ENCODE measurements around the gene GRM2.

The GRM2 gene

DNA sequence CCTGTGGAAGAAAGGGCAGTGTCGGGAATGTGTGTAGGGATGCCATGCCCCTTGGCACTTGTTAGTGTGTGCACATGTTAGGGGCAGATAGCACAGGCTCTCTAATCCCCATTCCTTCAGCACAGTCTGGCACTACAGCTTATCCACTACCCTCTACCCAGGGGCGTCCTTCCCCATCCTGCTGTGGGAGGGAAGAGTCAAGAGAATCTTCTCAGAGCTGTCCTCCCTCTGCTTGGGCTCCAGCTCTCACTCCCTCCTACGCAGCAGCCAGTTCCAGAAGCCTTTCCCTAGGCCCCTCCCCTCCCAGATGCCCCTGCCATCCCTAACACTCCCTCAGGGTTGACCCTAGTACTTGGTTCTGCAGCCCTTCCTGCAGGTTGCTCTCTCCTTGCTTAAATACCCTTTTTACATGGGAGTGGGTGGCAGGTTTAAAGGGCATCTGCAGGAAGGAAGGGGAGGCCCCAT, 815 bp upstream of the GRM2 start:
- no peak for DNase-seq

DNA sequence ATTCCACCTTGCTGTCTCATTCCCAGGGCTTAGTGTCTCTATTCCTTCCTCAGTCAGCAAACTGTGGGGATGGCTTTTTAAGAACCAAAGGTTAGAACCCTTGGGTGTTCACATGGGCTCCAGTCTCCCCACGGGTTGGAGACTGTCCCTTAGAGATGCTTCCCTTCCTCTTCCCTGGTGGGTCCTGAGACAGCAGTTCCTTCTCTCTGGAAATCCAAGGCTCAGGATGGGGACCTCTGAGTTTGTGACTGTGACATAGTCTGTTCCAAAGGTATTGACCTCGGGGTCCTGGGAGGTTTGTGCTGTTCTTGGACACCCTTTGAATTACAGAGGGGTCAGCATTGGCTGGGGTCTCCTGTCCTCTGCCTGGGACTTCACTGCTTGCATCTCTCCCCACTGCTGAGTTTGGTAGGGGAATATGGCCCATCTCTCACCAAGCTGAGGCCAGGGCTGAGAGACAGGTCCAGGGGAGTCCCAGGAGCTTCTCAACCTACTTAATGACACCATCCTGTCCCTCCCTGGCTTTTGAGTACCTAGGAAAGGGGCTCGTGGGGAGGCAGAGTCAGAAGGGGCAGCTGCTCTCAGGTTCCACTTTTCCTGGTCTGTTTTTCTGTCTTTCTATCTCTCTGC, 1.5 kb downstream of the GRM2 start:
- DNase-seq: no peak

DNA sequence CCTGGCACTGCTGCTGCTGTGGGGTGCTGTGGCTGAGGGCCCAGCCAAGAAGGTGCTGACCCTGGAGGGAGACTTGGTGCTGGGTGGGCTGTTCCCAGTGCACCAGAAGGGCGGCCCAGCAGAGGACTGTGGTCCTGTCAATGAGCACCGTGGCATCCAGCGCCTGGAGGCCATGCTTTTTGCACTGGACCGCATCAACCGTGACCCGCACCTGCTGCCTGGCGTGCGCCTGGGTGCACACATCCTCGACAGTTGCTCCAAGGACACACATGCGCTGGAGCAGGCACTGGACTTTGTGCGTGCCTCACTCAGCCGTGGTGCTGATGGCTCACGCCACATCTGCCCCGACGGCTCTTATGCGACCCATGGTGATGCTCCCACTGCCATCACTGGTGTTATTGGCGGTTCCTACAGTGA, 2.1 kb downstream of the GRM2 start:
- DNase-seq: no peak

DNA sequence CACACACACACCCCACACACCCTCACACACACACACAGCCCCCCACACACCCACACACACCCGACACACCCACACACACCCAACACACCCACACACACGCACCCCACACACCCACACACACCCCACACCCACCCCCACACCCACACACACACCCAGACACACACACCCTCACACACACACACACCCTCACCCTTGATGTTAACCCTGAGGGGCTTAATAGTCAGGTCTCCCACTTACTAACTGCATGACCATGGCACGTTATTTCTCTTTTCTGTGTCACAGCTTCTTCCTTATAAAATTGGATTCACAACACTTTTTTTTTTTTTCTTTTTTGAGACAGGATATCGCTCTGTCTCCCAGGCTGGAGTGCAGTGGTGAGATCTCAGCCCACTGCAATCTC, 2.8 kb downstream of the GRM2 start:
- no peak for DNase-seq

DNA sequence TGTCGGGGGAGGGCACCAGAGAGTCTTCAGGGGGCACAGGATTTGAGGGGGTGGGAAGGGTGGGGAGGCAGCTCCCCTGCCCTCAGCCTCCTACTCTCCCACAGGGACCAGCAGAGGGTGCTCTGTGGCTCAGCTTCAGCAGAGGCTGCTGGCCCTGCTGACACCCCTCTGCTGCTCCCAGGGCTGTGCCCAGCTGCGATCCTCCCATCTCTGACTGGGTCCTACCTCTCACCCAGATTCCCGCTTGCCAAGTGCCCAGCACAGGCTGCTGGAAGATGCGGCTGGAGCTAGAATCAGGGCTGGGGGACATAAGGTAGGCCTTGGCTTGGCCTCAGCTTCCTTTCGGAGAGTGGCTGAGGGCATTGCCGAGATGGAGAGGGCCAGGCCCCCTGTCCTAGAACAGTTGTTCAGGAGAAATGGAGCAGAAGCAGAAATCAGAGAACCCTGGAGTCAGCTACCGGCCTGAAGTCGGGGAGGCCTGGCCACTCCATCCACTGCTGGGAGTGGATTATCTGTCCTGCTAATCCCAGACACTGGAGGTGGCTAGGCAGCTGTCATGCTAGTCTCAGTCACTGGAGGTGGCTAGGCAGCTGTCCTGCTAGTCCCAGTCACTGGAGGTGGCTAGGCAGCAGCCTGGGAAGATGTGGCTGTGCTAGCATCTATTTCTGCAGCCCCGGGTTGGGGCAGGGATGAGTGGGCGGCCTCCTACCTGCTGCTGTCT, 3.9 kb downstream of the GRM2 start:
- DNase-seq: no peak

DNA sequence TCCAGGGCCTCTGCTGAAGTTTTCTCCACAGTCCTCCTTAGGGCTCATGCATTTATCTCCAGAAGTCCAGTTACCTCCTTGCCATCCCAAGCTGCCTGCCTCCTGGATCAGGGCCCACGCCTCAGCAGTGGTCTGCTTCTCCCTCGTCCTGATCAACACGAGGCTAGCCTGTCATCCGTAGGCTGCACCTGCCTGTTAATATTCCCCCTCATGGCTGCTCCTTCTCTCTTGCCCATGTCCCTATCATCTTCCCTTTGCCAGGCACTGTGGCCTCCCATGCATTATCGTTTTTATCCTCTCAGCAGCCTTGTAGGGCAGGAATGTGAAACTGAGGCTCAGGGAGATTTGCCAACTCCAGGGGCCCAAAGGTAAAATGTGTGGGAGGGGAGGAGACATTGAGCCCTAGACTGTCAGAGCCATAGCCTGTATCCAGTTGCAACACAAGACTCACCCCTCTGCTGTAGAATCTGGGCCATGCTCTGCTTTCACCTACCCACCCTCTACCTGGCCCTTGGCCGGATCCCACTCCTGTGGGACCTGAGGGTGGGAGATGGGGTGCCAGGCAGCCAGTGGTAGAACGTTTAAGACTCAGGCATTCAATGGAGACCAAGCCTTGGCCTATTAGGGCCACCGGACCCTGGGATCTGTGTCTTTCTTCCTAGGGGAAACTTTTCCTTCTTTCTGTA, 4.6 kb downstream of the GRM2 start:
- DNase-seq: no peak

DNA sequence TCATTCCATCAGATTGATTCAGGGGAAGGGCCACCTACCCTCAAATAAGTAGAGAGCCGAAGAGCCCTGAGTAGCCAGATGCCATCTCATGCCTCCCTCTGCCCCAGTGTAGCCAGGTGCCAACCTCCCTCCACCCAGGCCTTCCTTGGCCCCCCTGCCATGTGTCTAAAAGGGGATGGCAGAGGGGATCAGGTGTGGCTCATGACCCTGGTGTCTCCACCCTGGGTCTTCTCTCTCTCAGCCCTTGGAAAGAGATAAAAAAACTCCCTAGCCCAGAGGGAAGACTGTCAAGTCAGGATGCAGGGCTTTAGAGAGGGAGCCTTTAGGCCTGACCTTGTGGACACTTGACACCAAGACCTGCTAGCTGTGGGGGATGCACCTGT, 5.2 kb downstream of the GRM2 start:
- DNase-seq: no peak

DNA sequence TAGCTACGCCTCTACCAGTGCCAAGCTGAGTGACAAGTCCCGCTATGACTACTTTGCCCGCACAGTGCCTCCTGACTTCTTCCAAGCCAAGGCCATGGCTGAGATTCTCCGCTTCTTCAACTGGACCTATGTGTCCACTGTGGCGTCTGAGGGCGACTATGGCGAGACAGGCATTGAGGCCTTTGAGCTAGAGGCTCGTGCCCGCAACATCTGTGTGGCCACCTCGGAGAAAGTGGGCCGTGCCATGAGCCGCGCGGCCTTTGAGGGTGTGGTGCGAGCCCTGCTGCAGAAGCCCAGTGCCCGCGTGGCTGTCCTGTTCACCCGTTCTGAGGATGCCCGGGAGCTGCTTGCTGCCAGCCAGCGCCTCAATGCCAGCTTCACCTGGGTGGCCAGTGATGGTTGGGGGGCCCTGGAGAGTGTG, 5.7 kb downstream of the GRM2 start:
- DNase-seq: no peak

DNA sequence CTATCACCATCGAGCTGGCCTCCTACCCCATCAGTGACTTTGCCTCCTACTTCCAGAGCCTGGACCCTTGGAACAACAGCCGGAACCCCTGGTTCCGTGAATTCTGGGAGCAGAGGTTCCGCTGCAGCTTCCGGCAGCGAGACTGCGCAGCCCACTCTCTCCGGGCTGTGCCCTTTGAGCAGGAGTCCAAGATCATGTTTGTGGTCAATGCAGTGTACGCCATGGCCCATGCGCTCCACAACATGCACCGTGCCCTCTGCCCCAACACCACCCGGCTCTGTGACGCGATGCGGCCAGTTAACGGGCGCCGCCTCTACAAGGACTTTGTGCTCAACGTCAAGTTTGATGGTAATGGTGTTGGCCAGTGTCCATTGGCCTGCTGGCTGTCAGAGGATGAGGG, 6.1 kb downstream of the GRM2 start:
- no peak for DNase-seq

DNA sequence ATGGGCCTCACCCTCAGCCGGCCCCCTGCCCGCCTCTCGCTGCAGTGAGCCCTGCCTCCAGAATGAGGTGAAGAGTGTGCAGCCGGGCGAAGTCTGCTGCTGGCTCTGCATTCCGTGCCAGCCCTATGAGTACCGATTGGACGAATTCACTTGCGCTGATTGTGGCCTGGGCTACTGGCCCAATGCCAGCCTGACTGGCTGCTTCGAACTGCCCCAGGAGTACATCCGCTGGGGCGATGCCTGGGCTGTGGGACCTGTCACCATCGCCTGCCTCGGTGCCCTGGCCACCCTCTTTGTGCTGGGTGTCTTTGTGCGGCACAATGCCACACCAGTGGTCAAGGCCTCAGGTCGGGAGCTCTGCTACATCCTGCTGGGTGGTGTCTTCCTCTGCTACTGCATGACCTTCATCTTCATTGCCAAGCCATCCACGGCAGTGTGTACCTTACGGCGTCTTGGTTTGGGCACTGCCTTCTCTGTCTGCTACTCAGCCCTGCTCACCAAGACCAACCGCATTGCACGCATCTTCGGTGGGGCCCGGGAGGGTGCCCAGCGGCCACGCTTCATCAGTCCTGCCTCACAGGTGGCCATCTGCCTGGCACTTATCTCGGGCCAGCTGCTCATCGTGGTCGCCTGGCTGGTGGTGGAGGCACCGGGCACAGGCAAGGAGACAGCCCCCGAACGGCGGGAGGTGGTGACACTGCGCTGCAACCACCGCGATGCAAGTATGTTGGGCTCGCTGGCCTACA, 8.5 kb downstream of the GRM2 start:
- no peak for DNase-seq

DNA sequence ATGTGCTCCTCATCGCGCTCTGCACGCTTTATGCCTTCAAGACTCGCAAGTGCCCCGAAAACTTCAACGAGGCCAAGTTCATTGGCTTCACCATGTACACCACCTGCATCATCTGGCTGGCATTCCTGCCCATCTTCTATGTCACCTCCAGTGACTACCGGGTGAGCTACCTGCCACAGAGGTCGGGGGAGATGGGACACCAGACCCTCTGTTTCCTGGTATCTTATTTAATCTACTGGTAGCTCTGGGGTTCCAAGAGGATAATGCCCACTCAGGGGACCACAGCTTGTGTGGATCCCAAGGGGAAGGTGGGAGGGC, 9.1 kb downstream of the GRM2 start:
- no peak for DNase-seq

DNA sequence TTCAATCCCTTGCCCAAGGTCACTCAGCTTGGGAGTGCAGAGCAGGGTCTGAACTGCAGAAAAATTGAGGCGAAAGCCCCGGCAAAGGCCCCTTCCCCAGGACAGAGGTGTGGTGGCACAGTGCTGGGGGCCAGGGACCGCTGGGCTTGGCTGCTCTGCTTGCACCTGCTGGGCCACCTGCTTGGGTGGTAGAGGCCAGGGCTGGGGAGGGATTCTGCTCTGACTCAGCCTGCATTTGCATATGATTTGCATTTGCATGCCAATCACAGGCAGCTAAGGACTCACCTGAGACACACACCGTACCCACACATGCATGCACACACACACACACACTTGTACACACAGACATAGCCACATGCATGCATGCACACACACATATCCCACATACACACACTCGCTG, 9.9 kb downstream of the GRM2 start:
- DNase-seq: no peak

DNA sequence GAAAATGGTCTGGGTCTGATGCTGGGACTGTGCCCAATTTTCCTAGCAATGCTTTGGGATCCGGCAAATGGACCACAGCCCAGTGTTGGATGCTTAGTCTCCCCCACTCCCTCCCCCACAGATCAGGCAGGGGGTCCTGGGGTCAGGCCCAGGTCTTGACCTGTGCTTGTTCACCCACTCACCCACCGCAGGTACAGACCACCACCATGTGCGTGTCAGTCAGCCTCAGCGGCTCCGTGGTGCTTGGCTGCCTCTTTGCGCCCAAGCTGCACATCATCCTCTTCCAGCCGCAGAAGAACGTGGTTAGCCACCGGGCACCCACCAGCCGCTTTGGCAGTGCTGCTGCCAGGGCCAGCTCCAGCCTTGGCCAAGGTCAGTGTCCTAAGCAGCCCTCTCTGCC, 10.6 kb downstream of the GRM2 start:
- no peak for DNase-seq

DNA sequence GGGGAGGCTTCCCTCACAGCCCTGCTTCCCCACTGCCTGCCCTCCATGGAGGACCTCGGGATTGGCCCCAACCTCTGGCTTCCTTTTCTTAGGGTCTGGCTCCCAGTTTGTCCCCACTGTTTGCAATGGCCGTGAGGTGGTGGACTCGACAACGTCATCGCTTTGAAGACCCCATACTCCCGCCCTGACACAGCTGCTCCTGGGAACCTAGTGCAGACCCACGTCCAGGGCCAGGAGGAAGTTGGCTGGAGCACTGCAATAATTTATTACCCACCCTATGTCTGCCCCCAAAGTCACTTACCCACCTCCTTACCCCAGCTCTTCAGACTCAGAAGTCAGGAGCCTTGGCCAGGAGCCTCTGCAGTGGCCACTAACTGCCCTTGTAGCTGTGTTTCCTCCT, 11.1 kb downstream of the GRM2 start:
- DNase-seq: no peak

DNA sequence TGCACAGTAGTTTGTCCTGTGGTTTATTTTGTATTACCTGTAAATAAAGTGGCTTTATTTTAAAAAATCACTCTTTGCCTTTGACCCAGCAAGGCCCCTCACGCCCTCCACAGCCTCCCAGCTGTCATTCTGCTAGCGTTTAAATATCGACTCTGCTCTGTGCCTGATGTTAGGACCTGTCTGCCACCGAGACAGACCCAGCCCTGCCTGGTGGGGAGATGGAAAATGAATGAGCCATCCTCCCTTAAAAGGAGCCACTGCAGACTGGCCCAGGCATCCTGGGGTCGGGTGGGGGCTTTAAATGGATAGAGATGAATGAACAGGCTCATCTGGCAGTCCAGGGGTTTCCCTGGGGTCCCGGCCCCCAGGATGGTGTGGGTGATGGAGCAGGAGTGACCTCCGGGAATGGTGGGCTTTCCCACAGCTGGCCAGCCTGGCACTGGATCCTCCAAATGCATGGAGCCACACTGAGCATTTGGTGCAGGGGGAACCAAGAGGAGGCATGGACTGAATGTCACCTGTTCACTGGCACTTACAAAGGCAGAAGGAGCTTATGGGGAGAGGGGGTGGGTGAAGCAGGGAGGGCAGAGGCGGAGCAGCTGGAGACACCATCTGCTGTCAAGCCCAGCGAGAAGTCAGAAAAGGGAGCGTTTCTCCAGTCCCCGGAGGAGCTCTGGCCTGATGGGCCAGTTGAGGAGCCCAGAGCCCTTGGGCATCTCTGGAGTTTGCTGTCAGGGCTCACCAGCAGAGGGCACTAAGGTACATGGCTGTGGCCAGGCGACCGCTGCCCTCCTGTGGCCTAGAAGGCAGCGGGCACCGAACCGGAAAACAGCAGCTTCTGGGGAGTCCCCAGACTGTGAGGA, 11.9 kb downstream of the GRM2 start:
- peak; percentile 12 for DNase-seq

DNA sequence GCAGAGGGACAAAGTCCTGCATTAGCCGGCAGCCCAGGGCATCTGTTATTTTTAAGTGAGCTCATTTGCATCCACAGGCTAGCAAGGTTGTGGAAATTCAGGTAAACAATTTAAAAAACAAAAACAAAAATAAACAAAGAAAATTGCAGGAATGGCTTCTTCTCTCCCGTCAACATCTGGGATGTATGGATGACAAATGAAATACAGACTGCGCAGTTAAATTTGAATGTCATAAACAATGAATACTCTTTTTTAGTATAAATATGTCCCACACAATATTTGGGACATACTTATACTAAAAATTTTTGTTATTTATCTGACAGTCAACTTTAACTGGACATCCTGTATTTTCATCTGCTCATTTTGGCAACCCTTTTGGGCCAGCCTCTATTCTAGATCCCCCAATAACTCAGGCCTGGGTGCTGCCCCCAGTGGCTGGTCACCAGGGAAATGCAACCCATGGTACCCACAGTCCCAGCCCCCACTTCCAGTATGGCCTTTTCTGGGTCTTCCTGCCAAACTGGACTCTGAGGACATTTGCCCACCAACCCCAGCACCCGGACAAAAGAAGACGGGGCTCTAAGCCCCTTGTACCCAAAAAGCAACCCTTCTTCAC, 12.7 kb downstream of the GRM2 start:
- no peak for DNase-seq

DNA sequence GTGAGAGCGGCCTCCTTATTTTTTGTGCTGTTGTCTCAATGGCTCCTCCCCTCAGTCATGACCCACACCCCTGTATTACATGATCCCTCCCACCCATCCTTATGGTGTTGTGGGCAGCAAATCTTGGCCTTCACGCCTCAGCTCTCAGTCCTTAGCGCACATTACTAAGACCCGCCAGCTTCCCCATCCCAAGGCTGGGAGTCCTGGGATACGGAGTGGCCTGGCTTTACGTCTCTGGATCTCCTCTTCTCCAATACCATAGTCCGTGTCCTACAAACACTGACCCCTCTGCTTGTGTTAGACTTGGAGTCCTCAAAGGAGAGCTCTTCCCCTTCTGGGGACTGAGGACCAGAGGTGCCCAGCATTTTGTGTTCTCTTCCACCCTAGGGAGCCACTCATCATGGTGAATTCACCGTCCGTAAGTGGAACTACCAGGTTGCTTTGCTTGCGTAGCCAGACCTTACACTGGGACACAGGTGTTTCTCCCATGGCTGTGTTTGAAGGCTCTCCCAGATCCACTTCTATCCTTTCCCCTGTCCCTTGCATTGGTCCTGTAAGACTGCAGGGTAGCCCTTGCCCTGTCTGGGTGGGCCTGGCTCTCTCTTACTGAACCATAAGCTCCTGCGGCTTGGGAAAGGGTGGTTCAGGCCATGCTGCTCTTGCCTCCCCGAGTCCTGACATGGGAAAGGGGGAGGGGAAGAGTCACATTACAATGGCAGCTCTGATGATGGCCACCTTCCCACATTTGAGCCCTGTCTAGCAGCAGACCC, 13.6 kb downstream of the GRM2 start:
- no peak for DNase-seq

DNA sequence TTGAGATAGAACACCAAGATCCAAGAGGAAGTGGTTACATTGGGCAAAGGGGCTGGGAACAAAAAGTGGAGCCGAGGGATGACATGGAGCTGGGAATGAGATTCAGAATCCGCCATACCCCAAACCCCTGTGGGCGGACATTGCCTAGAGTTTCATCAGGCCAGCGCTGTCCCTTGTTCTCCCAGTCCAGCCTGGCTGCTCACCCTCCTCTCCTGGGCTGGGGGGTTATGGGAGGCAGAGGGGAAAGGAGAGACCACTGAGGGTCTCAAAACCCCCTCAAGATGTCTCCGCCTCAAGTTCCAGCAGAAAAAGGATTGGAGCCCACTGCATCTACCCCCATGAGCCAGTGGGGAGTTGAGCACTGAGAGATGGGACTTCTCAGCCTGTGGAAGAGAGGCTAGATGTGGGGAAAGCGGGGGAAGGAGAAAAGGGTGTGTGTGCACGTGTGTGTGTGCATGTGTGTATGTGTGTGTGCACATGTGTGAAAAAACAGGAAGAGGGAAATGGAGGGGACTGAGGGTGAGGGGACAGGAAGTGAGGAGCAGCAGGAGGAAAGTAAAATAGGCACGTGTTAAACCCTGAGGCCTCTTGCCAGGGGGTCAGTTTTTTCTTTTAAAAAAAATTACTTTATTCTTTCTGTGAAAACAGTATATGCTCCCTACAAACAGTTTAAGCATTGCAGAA, 14.3 kb downstream of the GRM2 start:
- DNase-seq: no peak

DNA sequence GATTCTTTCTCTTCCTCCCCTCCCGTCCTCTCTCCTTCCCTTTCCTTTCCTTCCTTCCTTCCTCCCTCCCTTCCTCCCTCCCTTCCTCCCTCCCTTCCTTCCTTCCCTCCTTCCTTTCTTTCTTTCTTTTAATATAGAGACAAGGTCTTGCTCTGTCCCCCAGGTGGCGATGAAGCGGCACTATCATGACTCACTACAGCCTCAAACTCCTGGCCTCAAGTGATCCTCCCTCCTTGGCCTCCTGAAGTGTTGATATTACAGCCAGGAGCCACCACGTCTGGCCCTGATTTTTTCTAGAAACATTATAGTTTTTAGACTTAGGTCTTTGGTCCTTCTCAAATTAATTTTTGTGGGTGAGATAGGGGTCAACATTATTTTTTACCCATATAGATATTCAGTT, 15.5 kb downstream of the GRM2 start:
- DNase-seq: no peak

DNA sequence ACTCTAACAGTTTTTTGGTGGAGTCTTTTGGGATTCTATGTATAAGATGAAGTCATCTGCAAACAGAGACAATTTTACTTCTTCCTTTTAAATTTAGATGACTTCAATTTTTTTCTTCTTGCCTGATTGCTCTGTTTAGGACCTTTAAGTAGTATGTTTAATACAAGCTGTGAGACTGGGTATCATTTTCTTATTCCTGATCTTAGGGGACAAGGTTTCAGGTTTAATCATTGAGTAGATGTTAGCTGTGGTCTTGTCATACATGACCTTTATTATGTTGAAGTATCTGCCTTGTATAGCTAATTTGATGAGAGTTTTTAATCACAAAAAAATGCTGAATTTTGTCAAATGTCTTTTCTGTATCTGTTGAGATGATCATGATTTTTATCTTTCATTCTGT, 20.6 kb downstream of the GRM2 start:
- no peak for DNase-seq

All from NCI-H2107 (cell line).